Cardiac septum (tissue), 1 donor: Measurements from ENCODE around the gene RAMP2. TPM values are rescaled to one million over a fixed set of nuclear protein-coding genes. Genes with fewer than 3 reads are reported as not detected.
"Not testable (repeated sequence)": the region's sequence is repeated elsewhere in the genome, so short reads cannot be mapped to it uniquely, and the experiment has no call there.

Experiments
- DNase-seq: peaks from one replicate; pipeline ENCODE4 v3.0.0-alpha.2; 2020; ENCODE audit warnings: low spot score
- intact Hi-C: fragments of 100-400 bp; cut with DNase I; formaldehyde crosslinking; loops from one replicate; pipeline ENCODE4 v1.14.0; 2022
- total RNA-seq: library from RNA; stranded (reverse); fragmentation: NEBNext Ultra II Directional; extraction: Animal tissue kit (Norgen Biotek cat#: 25700); gene quantifications from one replicate; pipeline ENCODE4 v1.2.1, GENCODE V29; 2021
- donor health status: DM: no; HTN: no; CAD: no.

Gene RAMP2
- total RNA-seq, 1 donor from 2014 or later: 45.8 TPM

DNA sequence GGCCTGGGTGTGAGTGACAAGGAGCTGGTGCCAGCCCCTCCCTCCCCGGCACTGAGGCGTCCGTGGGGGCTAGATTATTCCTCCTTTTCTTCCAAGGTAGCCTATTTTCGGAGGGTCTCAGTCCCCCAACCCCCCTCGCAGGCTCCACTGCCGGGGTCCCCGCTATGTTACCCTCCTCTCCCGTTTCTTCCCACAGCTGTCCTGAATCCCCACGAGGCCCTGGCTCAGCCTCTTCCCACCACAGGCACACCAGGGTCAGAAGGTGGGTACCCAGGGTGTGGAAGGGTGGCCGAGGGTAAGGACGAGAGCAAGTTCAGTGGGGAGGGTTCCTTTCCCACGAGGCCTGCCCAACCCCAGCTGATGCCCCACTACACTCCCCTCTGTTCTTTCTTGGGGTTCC is 611 bp downstream of the RAMP2 start:
- peak; percentile 63 for DNase-seq
- intact Hi-C loops: loop anchor here (2.0 to 5.0 kb wide), 2 partner anchors 17 to 184 kb away; partner anchors contain the start of genes EZH1 and PSMC3IP

GRCh38 chr17:42766124-42766523 is 5.1 kb downstream of the RAMP2 start:
- no peak for DNase-seq
- intact Hi-C loops: no loop called here

GRCh38 chr17:42767512-42767911 is 6.5 kb downstream of the RAMP2 start:
- intact Hi-C loops: no loop called here
- DNase-seq: no peak

- intact Hi-C loops, DNase-seq: not testable (repeated sequence)
These were observed 7.0 kb downstream of the RAMP2 start for GRCh38 chr17:42768006-42768405.

DNA sequence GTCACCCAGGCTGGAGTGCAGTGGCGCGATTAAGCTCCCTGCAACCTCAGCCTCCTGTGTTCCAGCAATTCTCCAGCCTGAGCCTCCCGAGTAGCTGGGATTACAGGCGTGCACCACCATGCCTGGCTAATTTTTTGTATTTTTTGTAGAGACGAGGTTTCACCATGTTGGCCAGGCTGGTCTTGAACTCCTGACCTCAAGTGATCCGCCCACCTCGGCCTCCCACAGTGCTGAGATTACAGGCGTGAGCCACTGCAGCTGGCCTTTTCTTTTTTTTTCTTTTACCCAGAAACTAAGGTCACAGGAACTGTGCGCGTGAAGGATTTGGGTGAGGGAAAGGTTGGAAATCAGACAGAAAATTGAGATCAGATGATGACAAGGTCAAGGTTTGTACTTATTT is 8.9 kb downstream of the RAMP2 start:
- DNase-seq, intact Hi-C loops: not testable (repeated sequence)

DNA sequence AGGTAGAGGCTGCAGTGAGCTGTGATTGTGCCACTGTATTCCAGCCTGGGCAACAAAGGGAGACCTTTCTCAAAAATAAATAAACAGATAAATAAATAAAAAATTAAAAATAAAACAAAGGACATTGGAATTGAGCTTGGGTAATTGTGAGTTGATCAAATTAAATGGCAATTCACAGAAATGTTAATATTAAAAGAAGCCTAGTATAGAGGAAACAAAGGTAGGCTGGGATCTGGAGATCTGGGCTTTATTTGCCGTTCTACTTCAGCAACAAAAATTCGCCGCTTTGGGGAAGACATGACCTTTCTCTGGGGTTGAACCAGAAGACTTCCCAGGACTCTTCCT is 11.9 kb downstream of the RAMP2 start:
- DNase-seq: no peak
- intact Hi-C loops: no loop called here

GRCh38 chr17:42773290-42774035 is 12.4 kb downstream of the RAMP2 start, which contains the start of gene VPS25:
Gene VPS25, plus strand, starts transcription at chr17:42773449. Its CDS starts 27 bp downstream, at chr17:42773476.
- intact Hi-C loops: no loop called here
- DNase-seq: peak; percentile 92

GRCh38 chr17:42774066-42774745 is 13.2 kb downstream of the RAMP2 start:
- DNase-seq: no peak
- intact Hi-C loops: no loop called here

DNA sequence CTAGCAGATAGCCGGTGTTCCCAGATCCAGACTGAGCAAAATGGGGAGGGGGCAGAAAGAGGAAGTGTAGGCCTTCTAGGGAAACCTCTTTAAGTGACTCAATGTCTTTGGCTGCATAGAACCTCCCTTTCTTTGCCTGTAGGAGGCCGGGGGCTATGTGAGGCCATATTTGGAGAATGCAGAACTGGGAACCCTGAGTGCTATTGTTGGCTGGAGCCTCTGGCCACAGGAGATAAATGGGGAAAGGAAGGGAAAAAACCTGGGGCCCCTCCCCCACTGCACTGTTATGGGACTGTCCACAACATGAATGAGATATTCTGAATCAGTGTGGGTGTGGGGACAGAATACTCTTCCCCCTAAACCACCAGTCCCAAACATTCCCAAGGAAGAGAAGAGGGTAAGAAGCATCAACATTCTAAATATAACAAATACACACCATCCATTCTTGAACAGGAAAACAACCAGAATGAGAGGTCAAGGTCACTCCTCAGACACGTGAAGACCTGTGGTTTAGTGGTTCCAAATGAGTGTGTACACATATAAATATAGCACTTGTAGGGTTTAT is 14.6 kb downstream of the RAMP2 start:
- DNase-seq: no peak
- intact Hi-C loops: no loop called here

- intact Hi-C loops: no loop called here
- DNase-seq: no peak
These were observed 17.5 kb downstream of the RAMP2 start for GRCh38 chr17:42778570-42778969.

- no peak for DNase-seq
- intact Hi-C loops: no loop called here
These were observed 18.4 kb downstream of the RAMP2 start for GRCh38 chr17:42779304-42779935.

DNA sequence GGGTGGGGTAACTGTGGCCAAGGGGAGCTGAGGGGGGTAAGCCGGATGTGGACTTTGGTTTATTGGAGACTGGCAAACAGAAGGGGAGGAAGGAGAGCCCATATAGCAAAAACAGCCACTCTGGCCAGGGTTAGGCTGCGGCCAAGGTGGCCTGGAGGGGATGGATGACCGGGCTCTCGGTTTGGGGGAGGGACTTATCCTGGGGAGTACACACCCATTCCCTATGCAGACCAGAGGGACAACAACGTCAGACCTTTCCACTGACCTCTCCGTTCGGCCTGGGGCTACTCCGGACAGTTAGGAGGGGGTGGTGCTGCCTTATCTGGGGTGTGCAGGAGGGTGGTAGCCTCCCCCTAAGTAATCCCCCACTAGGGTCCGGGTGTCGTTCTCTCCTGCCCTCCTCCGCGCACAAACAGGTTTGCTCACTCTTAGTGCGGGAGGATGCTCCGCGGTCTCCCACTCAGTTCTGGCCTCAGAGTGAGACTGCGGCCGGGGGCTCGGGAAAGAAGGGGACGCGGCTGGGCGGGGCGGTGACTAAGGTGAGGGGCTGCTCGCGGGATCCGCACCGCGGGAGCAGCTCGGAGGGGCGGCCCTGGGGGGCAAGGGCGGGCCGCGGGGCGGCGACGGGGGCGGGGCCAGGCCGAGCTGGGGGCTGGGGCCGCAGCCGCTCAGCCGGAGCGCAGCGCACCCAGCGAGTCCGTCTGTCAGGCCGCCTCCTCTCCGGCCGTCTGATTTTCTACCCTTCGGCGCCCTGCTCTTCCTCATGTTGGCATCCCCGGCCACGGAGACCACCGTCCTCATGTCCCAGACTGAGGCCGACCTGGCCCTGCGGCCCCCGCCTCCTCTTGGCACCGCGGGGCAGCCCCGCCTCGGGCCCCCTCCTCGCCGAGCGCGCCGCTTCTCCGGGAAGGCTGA is 19.2 kb downstream of the RAMP2 start, which contains the start of gene WNK4:
TSS of gene WNK4 (plus strand) at position 675 of the 915 bp plus-strand sequence. CDS start at position 764, 89 bp downstream.
- no peak for DNase-seq
- intact Hi-C loops: no loop called here

DNA sequence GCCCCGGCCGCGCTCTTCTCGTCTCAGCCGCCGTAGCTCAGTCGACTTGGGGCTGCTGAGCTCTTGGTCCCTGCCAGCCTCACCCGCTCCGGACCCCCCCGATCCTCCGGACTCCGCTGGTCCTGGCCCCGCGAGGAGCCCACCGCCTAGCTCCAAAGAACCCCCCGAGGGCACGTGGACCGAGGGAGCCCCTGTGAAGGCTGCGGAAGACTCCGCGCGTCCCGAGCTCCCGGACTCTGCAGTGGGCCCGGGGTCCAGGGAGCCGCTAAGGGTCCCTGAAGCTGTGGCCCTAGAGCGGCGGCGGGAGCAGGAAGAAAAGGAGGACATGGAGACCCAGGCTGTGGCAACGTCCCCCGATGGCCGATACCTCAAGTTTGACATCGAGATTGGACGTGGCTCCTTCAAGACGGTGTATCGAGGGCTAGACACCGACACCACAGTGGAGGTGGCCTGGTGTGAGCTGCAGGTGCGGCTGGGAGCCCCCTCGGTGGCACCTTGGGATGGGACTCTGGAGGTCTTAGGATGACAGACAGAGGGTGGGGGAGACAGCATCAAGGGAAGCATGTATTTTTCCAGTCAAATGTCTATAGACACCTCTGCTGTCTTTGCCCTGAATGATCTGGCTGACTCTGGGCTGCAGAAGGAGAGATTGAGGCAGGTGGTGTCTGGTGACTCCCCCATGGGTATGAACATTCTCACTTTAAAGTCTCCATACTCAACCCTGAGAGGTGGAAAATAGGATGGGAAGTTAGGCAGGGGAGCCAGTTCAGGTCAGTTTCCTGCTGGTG is 20.0 kb downstream of the RAMP2 start:
- no peak for DNase-seq
- intact Hi-C loops: no loop called here

GRCh38 chr17:42781639-42782165 is 20.7 kb downstream of the RAMP2 start:
- DNase-seq: no peak
- intact Hi-C loops: no loop called here

DNA sequence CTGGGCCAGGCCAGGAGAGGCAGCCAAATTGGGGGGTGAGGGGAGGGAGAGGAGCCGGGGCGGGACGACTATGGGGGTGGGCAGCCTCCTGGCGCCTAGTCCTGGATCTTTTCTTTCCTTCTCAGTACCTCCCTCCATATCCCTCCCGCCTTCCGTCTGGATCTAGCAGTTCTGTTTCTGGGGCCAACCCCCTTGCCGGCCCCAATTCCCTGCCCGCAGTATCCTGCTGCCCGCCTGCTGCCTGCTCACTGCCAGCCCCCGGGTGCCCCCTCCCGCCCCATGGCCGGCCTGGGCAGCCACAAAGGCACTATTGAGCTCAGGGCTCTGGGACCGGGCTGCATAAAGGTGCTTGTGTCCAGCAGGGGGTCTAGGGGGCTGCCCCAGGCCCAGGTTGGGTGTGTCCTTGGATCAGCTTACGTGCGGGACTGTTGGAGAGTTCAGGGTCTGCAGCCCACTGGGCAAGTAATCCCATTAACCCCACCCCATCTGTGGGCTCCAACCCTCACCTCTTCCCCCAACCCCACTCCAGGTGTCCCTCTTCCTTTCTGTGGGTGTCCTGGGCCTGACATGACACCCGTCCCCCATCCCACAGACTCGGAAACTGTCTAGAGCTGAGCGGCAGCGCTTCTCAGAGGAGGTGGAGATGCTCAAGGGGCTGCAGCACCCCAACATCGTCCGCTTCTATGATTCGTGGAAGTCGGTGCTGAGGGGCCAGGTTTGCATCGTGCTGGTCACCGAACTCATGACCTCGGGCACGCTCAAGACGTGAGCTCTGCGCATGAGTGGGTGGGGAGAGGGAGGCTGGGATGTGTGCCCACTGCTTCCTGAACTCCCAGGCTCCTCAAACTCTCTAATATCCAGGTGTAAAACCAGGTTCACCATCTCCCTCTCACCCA is 21.4 kb downstream of the RAMP2 start:
- intact Hi-C loops: no loop called here
- DNase-seq: no peak

DNA sequence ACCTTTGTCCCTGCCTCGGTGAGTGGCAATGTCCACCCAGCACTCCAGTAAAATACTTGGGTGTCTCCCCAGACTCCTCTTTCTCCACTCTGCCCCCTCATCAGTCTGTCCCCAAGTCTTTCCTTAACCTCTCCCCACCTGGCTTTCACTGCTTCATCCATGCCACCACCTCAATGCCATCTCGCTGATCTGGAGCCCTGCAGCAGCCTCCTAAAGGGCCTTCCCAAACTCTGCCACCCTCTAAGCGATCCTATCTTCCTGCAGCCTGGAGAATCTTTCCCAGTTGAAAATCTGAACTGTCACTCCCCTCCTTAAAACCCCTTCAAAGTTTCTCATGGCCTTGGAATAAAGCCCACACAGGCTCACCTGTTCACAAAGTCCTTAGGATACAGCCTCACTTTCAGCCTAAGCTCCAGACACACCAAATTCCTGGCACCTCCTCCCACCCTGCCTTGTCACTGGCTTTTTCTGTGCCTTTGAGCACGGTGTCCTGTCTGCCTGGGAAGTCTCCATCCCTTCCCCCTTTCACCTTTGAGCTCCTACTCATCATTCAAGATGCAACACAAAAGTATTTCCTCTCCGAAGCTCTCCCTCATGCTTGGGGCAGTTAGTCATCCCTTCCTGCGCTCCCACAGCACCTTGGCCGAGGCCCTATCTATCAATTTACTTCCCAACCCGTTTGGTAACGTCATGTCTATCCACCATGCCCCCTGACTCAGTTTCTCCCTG is 22.2 kb downstream of the RAMP2 start:
- DNase-seq: no peak
- intact Hi-C loops: no loop called here

- no peak for DNase-seq
- intact Hi-C loops: no loop called here
These were observed 22.7 kb downstream of the RAMP2 start for GRCh38 chr17:42783791-42784138.
